Measurements from ENCODE around the gene FAXC.
A peak's percentile ranks its signal among the peaks of the same experiment; 100 is the strongest.
"Not testable (repeated sequence)": the region's sequence is repeated elsewhere in the genome, so short reads cannot be mapped to it uniquely, and the experiment has no call there.

Gene FAXC

DNA sequence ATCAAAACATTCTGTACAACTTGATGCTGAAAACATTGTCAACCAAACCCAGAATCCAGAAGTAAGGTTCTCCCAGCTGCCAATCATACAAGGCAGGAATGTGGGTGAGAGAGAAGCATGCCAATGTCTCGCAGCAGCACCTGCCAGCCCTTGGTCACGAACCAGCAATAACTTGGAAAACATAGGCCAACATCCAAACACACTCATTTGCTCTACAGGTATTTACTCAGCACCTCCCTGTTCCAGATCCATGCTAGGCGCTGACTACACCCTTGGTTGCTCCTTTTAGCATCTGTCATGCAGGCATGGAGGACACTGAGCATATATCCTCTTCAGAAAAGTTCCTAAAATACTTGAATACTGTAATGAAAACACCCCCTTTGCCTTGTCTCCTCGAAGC is 63.6 kb downstream of the FAXC start:
- in situ Hi-C loops (cut with HindIII; ENCODE audit: low sequenced_read_pairs): no loop called here
- H3K4me3 ChIP-seq (ENCODE audit: low read depth, low read length): no peak overlapping the region
- TF ChIP-seq, protein P1, sequence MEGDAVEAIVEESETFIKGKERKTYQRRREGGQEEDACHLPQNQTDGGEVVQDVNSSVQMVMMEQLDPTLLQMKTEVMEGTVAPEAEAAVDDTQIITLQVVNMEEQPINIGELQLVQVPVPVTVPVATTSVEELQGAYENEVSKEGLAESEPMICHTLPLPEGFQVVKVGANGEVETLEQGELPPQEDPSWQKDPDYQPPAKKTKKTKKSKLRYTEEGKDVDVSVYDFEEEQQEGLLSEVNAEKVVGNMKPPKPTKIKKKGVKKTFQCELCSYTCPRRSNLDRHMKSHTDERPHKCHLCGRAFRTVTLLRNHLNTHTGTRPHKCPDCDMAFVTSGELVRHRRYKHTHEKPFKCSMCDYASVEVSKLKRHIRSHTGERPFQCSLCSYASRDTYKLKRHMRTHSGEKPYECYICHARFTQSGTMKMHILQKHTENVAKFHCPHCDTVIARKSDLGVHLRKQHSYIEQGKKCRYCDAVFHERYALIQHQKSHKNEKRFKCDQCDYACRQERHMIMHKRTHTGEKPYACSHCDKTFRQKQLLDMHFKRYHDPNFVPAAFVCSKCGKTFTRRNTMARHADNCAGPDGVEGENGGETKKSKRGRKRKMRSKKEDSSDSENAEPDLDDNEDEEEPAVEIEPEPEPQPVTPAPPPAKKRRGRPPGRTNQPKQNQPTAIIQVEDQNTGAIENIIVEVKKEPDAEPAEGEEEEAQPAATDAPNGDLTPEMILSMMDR (IDR thresholded peaks at IDR 0.05; ENCODE audit: low read depth, low read length, missing control alignments): no peak
- no peak for DNase-seq (ENCODE audit: low read depth)

DNA sequence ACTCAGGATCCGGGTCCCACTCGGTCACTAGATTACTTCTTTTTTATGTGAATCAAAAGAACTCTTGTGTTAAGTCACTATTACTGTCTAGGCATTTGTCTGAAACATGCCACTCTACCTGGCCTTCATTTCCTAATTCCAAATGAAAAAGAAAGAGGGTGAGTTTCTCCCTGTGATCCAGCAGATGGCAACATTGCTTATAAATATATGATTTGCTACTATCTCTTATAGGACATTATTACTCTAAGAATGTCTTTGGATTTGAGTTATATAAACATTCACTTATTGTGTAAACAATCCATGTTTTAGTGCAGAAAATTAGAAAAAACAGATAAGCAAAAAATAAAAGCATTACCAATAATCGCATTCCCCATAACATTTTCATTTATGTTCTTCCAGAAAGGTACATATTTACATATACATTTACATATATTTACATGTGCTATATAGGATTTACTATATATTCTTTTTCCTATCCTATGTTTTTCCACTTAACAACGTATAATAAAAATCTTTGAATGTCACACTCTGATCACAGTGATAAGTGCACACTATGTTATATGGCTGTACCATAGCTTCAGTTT is 66.9 kb downstream of the FAXC start:
- no peak overlapping the region for H3K4me3 ChIP-seq (ENCODE audit: low read depth, low read length)
- DNase-seq (ENCODE audit: low read depth): peak; percentile 4
- TF ChIP-seq, protein P1 (IDR thresholded peaks at IDR 0.05; ENCODE audit: low read depth, low read length, missing control alignments): peak; percentile 57
- in situ Hi-C loops (cut with HindIII; ENCODE audit: low sequenced_read_pairs): no loop called here

DNA sequence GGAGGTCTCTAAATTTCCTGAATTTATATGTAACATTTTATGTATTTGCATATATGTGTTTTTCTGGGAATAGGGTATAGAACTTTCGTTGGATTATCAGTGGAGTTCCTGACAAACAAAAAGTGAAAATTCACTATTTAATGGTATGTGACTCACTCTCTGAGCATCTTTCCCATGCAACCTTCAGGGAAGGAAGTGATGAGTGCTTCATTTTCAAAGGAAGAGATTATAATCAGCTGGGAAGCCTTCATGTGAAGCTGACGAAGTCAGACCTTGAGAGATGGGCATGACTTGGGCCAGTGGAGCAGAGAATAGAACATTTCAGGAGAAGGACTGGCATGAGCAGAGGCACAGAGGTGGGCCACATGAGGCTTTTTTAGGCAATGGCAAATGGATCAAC is 72.7 kb downstream of the FAXC start:
- in situ Hi-C loops (cut with HindIII; ENCODE audit: low sequenced_read_pairs): no loop called here
- TF ChIP-seq, protein P1 (IDR thresholded peaks at IDR 0.05; ENCODE audit: low read depth, low read length, missing control alignments): no peak
- DNase-seq (ENCODE audit: low read depth): no peak
- H3K4me3 ChIP-seq (ENCODE audit: low read depth, low read length): no peak overlapping the region

DNA sequence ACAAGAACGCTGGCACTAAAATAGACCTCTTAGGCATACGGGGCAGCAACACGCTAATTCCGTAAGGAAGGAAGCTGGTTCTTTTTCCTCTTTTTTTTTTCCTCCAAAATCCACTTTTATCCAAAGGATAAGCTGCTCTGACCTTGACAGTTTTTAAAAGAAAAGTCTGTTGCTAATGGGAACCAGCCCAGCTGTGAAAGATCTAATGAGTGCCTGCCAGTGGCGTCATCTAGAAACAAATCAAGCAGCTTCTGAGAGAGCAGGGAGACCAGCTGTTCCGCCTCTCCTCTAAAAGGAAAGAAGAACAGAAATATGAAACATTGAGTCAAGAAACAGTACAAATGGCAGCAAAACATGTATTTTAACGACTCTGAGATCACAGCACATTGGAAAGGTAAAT is 78.6 kb downstream of the FAXC start:
- TF ChIP-seq, protein P1 (IDR thresholded peaks at IDR 0.05; ENCODE audit: low read depth, low read length, missing control alignments): no peak
- no peak for DNase-seq (ENCODE audit: low read depth)
- in situ Hi-C loops (cut with HindIII; ENCODE audit: low sequenced_read_pairs): no loop called here
- H3K4me3 ChIP-seq (ENCODE audit: low read depth, low read length): no peak overlapping the region

DNA sequence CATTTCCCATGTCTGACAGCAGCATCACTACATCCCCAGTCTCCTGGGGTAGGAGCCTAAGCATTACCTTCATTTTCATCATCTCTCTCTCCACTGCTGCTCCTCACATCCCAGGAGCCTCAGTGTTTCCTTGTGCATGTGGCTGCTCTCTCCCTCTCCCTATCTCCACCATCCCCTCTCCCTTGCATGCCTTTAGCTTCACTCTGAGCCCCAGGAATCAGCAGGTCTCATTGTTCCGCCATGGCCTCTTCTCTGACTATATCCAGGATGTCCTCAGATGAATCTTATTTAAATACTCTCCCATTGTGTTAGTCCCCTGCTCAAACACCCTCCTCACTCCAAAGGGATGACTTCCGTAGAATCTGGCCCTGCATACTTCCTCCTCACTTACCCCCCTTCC is 79.4 kb downstream of the FAXC start:
- TF ChIP-seq, protein P1 (IDR thresholded peaks at IDR 0.05; ENCODE audit: low read depth, low read length, missing control alignments): no peak
- no peak for DNase-seq (ENCODE audit: low read depth)
- no peak overlapping the region for H3K4me3 ChIP-seq (ENCODE audit: low read depth, low read length)
- in situ Hi-C loops (cut with HindIII; ENCODE audit: low sequenced_read_pairs): no loop called here

DNA sequence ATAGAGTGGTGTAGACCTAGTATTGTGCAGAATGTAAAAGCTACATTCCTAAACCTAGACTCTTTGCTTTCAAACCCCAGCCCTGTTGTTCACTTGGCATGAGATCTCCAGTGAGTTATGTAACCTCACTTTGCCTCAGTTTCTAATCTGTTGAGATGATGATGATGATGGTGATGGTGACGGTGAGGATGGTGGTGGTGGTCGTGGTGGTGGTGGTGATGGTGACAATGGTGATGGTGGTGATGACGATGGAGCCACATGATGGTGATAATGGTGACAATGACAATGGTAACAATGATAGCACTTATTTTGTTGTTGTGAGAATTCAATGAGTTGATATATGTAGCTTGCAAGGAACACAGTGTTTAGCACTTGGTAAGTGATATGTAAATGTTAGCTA is 80.3 kb downstream of the FAXC start:
- H3K4me3 ChIP-seq (ENCODE audit: low read depth, low read length): no peak overlapping the region
- TF ChIP-seq, protein P1 (IDR thresholded peaks at IDR 0.05; ENCODE audit: low read depth, low read length, missing control alignments): no peak
- in situ Hi-C loops (cut with HindIII; ENCODE audit: low sequenced_read_pairs): no loop called here
- DNase-seq (ENCODE audit: low read depth): no peak

DNA sequence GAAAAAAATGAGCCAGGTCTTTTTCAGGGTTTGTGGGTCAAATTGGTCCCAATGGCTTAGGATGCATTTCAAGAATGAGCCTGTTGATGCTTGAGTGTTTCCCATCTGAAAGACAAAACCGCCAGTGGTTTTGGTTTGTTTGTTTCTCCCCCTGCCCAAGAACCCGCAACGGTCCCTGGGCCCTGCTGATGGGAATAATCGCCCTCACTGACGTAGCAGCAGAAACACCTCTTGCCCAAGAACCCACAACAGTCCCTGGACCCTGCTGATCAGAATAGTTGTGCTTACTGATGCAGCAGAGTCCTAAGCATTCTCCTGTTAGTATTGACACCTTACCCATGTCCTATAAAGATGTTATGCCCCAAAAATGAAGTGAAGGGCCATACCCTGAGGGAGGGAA is 82.5 kb downstream of the FAXC start:
- H3K4me3 ChIP-seq (ENCODE audit: low read depth, low read length); in situ Hi-C loops (cut with HindIII; ENCODE audit: low sequenced_read_pairs); DNase-seq (ENCODE audit: low read depth): not testable (repeated sequence)

DNA sequence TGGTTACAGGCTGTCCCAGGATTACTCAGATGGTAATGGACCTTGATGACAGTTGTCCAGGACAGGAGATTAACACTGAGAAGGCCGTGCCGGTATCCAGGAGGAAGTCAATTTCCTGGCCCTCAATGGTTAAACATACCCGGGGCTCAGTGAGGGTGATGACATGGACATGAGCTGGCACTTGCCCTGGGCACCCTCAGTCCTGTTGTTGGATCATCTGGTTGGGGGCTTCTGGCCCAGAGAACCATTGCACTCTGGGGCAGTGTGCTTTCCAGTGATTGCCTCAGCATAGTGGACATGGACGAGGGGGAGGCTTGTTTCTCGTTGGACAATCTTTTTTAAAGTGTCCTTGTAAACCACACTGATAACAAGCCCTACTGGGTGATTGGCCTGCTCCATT is 84.0 kb downstream of the FAXC start:
- in situ Hi-C loops (cut with HindIII; ENCODE audit: low sequenced_read_pairs); H3K4me3 ChIP-seq (ENCODE audit: low read depth, low read length); DNase-seq (ENCODE audit: low read depth): not testable (repeated sequence)

Measured in astrocyte of the cerebellum (primary cell).